PC-9 (cell line): Measurements from ENCODE around the gene MCM3. TPM values are rescaled to one million over a fixed set of nuclear protein-coding genes. Genes with fewer than 3 reads are reported as not detected.

Source experiments
- BruUV-seq: library from RNA; stranded (reverse); fragments of 400-500 nt; replicated peaks from 2 replicates; lab custom pipeline; 2021; lab: Mats Ljungman, UMichigan
- CTCF ChIA-PET: fragments of 300-600 bp; sonication (Branson Sonifier 250); formaldehyde crosslinking; loops from one replicate; lab custom pipeline; 2022; ENCODE audit warnings: antibody characterized with exemption; lab: Charles Lee
- POLR2A ChIA-PET: fragments of 300-600 bp; sonication (Branson Sonifier 250); formaldehyde crosslinking; loops from one replicate; lab custom pipeline; 2022; ENCODE audit warnings: antibody characterized with exemption; ENCODE audit not compliant: unreplicated experiment; lab: Charles Lee
- DNase-seq, 2 experiments: peaks; one replicate each; pipeline versions ENCODE4 v3.0.0 to v3.0.0-alpha.2; 2015 to 2022; ENCODE audit warnings: mixed read lengths in 1 of 2
- H2AFZ ChIP-seq: fragments of 200-600 bp; sonication (generic); 2 replicates; pipeline ENCODE4 v1.8.1; 2017; ENCODE audit warnings: antibody characterized with exemption
- H3F3A ChIP-seq: fragments of 200-600 bp; sonication (generic); 2 replicates; pipeline ENCODE4 v1.8.1; 2017; ENCODE audit warnings: antibody characterized with exemption, mild to moderate bottlenecking, low read depth; ENCODE audit not compliant: insufficient read depth
- H3K27ac ChIP-seq: fragments of 200-600 bp; sonication (generic); 2 replicates; pipeline ENCODE4 v1.6.1; 2016; ENCODE audit warnings: mixed run types
- H3K27me3 ChIP-seq: fragments of 200-600 bp; sonication (generic); 2 replicates; pipeline ENCODE4 v1.6.1; 2016; ENCODE audit warnings: low read depth, mixed run types; ENCODE audit not compliant: insufficient read depth
- H3K36me3 ChIP-seq: fragments of 200-600 bp; sonication (generic); 2 replicates; pipeline ENCODE4 v1.6.1; 2016; ENCODE audit warnings: low read depth, mixed run types
- H3K4me1 ChIP-seq: fragments of 200-600 bp; sonication (generic); replicated peaks from 2 replicates; pipeline ENCODE4 v1.6.1; 2016; ENCODE audit warnings: mixed run types; ENCODE audit not compliant: insufficient read depth
- H3K4me2 ChIP-seq: fragments of 200-600 bp; sonication (generic); 2 replicates; pipeline ENCODE4 v1.6.1; 2017; ENCODE audit warnings: mixed run types
- H3K4me3 ChIP-seq: fragments of 200-600 bp; sonication (generic); 2 replicates; pipeline ENCODE4 v1.6.1; 2016; ENCODE audit warnings: mixed run types
- H3K79me2 ChIP-seq: fragments of 200-600 bp; sonication (generic); 2 replicates; pipeline ENCODE4 v1.6.1; 2017; ENCODE audit warnings: low read depth, mixed run types
- H3K9me2 ChIP-seq: fragments of 200-600 bp; sonication (generic); 2 replicates; pipeline ENCODE4 v1.8.1; 2017; ENCODE audit warnings: mild to moderate bottlenecking; ENCODE audit not compliant: insufficient read depth
- H3K9me3 ChIP-seq: fragments of 200-600 bp; sonication (generic); 2 replicates; pipeline ENCODE4 v1.8.1; 2016; ENCODE audit warnings: low read depth; ENCODE audit not compliant: insufficient read depth
- H4K20me1 ChIP-seq: fragments of 200-600 bp; sonication (generic); 2 replicates; pipeline ENCODE4 v1.8.1; 2017; ENCODE audit not compliant: insufficient read depth
- CTCF ChIP-seq: fragments of 200-600 bp; sonication (generic); conservative IDR thresholded peaks from 2 replicates; pipeline ENCODE4 v1.6.1; 2017; ENCODE audit warnings: mixed run types, antibody characterized with exemption, mild to moderate bottlenecking, moderate library complexity
- EZH2 ChIP-seq: fragments of 200-600 bp; sonication (generic); IDR thresholded peaks from 2 replicates; pipeline ENCODE4 v1.8.0; 2017; ENCODE audit warnings: antibody characterized with exemption, low read depth
- intact Hi-C: fragments of 100-400 bp; cut with micrococcal nuclease; formaldehyde crosslinking; loops from one replicate; pipeline ENCODE4 v1.10.0; 2022; ENCODE audit not compliant: unreplicated experiment
- total RNA-seq: library from RNA; stranded (reverse); gene quantifications from 2 replicates; pipeline ENCODE4 v1.2.3, GENCODE V29; 2021

Gene MCM3
- total RNA-seq, 1 experiment from 2014 or later, result 111 TPM

DNA sequence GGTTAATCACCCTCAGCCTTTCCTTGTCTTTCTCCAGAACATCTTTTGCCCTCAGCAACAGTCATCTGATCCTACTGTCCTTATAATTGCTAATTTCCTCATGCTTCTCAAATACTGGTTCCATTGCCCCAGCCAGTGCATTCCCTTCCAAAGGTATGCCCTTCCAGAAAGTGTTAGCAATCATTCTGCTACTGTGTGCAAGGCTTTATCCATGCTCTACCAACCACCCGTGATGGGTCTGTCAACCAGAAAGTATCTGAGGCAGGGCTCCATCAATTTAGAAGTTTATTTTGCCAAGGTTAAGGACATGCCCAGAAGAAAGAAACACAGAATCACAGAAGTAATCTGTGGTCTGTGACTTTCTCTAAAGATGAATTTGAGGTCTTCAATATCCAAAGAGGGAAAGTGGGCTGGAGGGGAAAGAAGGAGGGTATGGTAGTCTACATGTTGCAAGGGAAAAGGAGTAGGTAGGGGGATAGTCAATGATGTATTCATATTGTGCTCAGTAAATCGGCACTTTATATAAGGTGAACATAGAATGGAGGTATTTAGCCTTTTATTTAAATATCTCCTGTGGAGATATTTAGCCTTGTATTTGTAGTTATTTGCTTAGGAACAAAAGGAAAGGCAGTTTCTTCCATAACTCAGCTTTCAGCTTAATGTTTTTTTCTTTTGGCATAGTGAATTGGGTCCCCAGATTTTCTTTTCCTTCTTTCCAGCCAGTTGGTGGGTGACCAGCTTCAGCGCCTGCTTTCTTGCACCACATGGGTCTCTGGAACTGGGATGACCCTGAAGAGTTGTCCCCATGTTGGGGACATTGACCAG lies 42.2 kb upstream of the MCM3 start:
- H3K4me2 ChIP-seq, result no peak overlapping the region
- H3K4me3 ChIP-seq, result no peak overlapping the region
- H3K36me3 ChIP-seq, result no peaks in the 10 kb centered on the region
- no peaks in the 10 kb centered on the region for H3K79me2 ChIP-seq
- no peaks in the 10 kb centered on the region for H3K27me3 ChIP-seq
- peaks cover 4% of the 10 kb centered on the region; the same call in 1 of the 2 replicates for H3K4me1 ChIP-seq
- H2AFZ ChIP-seq, result no peak overlapping the region
- POLR2A ChIA-PET, result no interaction called here
- no peaks in the 10 kb centered on the region for H3K9me3 ChIP-seq
- H3K9me2 ChIP-seq, result no peaks in the 10 kb centered on the region
- BruUV-seq, result no TSS peak
- intact Hi-C loops, result no loop called here
- TF ChIP-seq CTCF, result no peak
- TF ChIP-seq EZH2, result no peak
- CTCF ChIA-PET, result no interaction called here
- no peaks in the 10 kb centered on the region for H3F3A ChIP-seq
- no peak overlapping the region for H3K27ac ChIP-seq
- H4K20me1 ChIP-seq, result no peaks in the 10 kb centered on the region
- DNase-seq, result no peak

GRCh38 chr6:52325695-52326471 lies 41.3 kb upstream of the MCM3 start:
- no peak overlapping the region for H2AFZ ChIP-seq
- H4K20me1 ChIP-seq, result no peaks in the 10 kb centered on the region
- H3K27me3 ChIP-seq, result no peaks in the 10 kb centered on the region
- no peaks in the 10 kb centered on the region for H3K79me2 ChIP-seq
- no peaks in the 10 kb centered on the region for H3F3A ChIP-seq
- ChIA-PET POLR2A (no interaction called here), CTCF (no interaction called here)
- no TSS peak for BruUV-seq
- intact Hi-C loops, result no loop called here
- H3K4me3 ChIP-seq, result no peak overlapping the region
- H3K27ac ChIP-seq, result no peak overlapping the region
- peaks cover 4% of the 10 kb centered on the region; the same call in 1 of the 2 replicates for H3K4me1 ChIP-seq
- no peak for TF ChIP-seq EZH2
- no peak for TF ChIP-seq CTCF
- H3K9me2 ChIP-seq, result no peaks in the 10 kb centered on the region
- no peaks in the 10 kb centered on the region for H3K9me3 ChIP-seq
- no peak for DNase-seq
- no peak overlapping the region for H3K4me2 ChIP-seq
- no peaks in the 10 kb centered on the region for H3K36me3 ChIP-seq

GRCh38 chr6:52324189-52324588 lies 39.6 kb upstream of the MCM3 start:
- Histone ChIP-seq H3K27ac (no peak overlapping the region), H3K36me3 (no peaks in the 10 kb centered on the region), H4K20me1 (no peaks in the 10 kb centered on the region), H3K9me3 (no peaks in the 10 kb centered on the region), H3K9me2 (no peaks in the 10 kb centered on the region), H3K4me3 (no peak overlapping the region), H3K27me3 (no peaks in the 10 kb centered on the region), H3K4me2 (no peak overlapping the region), H3F3A (no peaks in the 10 kb centered on the region), H3K79me2 (no peaks in the 10 kb centered on the region), H3K4me1 (no peaks in the 10 kb centered on the region), H2AFZ (no peak overlapping the region)
- no TSS peak for BruUV-seq
- no peak for DNase-seq
- TF ChIP-seq EZH2, result no peak
- TF ChIP-seq CTCF, result no peak
- POLR2A ChIA-PET, result no interaction called here
- intact Hi-C loops, result no loop called here
- CTCF ChIA-PET, result no interaction called here
